ENCODE results near the gene CYB5A.

Gene CYB5A

DNA sequence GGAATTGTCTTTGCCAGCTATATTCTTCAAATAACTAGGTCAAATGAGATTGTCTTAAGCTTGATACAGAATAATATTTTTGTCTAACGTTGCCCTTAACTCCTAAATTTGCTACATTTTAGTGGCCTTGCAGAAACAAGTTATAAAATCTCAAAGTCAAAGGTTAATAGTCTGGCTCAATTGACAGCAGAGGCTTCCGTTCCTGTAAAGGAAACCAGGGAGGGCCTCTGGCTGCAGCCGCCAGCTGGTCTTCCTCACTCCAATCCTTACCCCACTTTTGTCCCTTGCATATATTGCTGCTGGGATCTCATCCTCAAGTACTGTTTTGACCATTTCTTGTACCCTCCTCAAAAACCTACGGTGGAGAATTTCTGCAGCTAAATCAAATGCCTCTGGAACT, 17.1 kb downstream of the CYB5A start:
- FAIRE-seq: no peak

DNA sequence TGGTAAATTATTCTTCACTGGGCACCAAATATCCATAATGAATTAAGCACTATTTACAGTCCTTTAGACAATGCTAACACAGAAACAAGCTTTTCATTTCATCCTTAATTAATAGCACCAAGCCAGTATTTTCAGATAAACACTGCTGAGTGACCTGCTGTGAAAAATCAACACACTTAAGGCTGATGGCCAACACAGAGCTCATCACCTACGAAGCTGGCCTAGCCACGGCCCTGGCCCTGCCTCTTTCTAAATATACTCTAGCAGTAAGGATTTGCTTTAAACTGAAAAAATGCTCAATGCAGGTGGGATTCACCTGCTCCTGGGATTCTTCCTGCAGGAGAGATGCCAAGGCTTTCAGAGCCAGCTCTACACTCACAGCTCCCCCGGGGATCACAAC, 18.4 kb downstream of the CYB5A start:
- FAIRE-seq: no peak

DNA sequence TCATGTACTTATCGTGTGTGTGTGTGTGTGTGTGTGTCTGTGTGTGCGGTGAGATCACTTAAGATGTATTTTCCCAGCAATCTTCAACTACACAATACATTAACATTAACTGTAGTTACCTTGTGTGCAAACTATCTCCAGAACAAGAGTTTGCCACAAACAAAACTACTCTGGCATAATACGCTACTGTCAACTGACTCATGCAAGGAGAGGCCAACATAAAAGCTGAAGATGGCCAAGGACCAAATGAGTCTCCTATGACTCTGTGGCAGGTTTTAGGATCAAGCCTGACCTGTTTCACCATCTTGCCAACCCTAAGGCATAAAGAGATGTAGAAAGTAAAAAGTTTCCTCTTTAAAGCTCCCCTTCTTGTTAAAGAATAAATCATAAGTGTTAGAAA, 20.1 kb downstream of the CYB5A start:
- no peak for FAIRE-seq

DNA sequence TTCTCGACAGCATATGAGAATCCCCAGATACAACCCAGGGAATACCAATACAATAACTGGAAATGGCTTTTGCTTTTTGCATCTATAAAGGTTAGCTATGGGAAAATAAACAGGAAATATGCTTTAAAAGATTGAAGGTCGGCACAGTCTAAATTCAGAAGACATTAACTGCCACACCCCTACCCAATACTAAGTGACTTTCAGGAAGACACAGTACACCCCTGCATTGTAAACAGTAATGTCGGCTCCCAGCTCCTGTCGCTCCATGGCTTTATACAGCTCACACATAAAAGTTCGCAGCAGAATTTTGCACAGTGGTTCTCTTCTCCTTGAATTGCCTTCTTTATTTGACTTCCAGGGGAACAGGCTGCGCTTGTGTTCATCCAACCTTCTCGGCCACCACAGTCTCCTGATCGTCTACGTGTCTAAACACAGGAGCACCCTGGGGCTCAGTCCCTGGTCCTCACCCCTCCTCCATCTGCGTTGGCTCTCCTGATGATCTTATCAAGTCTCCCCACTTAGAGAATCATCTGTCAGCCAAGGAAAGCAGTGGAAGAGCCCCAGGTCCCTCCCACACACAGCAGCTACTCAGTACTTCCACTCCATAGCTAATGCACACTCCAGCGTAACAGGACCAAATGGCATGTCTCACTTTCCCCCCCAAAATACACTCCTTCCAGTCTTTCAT, 22.7 kb downstream of the CYB5A start:
- no peak for FAIRE-seq

DNA sequence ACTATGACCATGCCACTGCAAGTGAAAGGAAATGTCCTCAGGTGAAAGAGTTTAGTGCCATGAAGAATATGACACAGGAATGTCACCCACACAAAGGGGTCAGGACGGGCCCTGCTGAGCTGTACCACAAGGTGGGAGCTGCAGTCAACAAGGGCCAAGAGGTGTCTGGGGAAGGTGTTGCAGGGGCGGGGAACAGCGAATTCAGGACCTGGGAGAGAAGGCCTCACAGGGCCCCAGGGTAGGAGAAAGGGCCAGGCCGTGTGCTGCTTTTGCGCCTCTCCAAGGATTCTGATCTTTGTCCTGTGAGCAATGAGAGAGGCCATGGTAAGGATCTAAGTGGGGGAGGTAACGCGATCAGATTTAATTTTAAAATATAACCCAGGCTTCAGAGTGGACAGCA, 23.6 kb downstream of the CYB5A start:
- FAIRE-seq: no peak

DNA sequence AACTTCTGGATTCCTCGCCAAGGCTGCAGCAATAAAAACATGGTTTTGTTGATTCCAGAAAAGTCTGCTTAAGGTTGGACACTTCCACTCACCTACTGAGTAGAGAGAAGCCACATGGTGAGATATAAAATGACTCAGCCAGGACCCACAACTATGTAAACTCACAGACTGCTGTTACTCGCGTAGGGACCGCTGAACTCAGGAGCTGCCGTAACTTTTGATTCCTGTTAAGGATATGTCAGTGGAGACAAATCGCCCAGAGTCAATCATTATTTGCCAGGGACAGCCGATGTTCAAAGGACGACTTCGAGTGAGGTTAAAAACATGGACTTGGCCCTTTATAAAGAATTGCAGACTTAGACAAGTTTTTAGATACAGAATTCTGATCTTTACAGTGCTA, 25.6 kb downstream of the CYB5A start:
- FAIRE-seq: no peak

DNA sequence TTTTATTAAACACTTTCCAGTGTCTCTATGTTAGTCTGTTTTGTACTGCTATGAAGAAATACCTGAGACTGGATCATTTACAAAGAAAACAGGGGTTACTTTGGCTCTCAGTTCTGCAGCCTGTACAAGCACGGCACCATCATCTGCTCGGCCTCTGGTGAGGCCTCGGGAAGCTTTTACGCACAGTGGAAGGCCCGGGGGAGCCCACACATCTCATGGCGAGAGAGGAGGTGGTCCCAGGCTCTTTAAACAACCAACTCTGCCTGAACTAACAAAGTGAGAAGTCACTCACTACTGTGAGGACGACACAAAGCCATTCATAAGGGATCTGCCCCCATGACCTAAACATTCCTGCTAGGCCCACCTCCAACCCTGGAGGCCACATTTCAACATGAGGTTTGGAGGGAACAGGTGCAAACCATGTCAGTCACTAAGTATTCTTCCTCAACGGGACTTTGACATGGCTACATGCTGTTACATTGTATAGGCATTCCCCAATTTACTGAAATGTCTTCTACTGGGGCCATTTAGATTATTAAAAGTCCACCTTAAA, 26.1 kb downstream of the CYB5A start:
- no peak for FAIRE-seq

DNA sequence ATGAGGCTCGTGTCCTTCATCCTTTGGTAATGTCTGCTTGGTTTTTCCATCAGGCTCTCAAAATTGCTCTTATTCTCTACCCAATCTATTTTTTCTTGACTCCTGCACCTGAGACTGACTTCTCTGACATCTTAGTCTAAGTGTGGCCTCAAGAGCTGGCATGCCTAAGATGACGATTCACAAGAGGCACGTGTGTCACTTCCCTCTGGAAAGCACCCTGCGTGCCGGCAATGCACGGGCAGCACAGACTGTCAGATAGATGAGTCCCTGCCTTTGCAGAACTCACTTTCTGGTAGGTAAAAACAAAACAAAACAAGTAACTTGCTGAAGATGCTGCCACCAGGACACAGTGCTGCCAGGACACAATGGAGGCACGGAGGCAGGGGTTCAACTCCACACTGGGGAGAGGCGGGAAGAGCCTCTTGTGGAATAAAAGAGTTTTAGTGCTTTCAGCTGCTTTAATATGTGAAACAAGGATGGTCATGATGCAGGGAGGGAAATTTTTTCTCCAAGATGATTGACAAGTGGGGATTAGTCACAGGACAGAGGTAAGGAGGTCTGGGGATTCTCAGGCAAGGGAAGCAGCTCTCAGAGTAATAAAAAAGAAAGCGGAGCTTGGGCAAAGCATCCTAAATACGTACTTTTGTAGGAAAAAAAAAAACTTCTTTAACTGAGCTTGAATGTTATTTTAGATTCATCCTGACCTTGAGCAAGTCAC, 27.3 kb downstream of the CYB5A start:
- no peak for FAIRE-seq

DNA sequence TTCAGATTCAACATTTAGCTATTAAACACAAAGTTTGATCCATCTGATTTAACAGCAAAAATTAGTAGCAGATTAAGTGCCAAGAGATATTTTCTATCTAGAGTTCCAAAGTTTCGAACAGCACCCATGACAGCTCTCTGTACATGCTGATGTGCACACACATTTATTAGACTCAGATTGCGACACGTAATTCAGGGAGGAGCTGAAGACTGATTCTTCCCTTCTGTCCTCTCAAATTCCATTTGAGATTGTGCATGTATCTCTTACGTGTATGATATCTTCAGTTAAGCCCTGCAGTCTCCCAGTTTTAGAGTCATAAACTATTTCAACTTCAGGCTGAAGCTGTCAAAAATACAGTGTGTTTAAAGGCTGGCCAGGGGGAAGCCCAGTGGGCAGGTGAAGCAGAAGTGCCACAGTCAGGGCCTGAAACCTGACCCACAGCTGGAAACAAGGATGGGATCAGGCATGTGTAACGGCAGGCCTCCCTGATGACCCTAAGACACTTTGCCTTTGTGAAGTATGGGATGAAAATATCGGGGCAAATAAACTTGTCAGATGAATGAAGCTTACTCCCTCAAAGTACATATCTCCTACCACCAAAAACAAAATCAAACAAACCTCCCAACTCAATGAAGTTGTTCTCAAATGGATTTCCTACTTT, 30.6 kb downstream of the CYB5A start:
- FAIRE-seq: no peak

DNA sequence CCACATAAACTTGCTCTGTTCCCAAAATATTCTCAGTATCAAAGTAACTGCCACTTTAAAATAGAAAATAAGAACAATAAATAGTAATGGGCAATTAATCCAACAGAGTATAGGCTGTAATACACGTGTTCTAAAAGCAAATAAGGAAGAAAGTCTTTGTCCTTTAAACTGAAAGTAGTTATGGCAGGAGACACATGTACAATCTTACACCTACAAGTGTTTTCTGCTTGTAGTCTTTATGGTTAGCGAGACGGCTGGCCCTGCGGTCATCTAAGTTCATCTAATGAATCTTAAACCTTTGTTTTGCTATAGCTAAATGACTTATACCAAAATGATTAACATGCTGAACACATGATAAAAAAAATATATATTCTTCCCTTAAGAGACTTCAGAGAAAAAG, 32.4 kb downstream of the CYB5A start:
- FAIRE-seq: no peak

DNA sequence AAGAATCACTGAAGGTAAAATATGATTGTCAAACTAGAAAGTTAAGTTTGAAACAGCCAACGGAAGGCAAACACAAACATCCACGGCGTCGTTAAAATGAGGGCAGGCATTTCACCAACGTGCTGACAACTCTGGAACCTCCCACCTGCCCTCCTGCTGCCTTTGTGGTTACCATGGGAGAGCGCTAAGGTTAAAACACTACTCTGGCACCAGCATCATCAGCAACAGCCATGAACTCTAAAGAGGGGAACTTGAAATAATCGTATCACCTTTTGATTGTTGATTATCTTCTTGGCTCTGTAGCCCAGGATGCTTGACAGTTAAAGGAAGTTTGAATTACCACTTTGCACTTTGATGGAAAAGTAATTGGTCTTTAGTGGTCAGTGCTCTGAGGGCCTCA, 34.7 kb downstream of the CYB5A start:
- FAIRE-seq: no peak

DNA sequence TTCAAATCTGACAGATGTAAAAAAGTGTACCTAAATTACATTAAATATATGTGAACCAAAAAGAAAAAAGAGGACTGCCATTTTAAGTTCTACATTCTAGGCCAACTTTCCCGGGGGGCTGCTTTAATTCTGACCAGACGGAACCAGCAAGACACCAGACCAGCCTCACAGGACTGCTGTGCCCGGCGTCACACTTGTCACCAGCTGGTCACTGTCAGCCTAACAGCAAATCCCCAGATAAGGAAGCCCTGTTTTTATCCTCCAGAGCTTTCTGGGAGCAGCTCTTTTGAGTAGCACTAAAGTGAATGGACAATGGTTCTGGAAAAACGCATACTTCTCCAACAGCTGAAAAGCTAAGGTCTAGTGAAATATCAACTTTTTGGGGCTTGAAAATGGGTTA, 35.6 kb downstream of the CYB5A start:
- no peak for FAIRE-seq

DNA sequence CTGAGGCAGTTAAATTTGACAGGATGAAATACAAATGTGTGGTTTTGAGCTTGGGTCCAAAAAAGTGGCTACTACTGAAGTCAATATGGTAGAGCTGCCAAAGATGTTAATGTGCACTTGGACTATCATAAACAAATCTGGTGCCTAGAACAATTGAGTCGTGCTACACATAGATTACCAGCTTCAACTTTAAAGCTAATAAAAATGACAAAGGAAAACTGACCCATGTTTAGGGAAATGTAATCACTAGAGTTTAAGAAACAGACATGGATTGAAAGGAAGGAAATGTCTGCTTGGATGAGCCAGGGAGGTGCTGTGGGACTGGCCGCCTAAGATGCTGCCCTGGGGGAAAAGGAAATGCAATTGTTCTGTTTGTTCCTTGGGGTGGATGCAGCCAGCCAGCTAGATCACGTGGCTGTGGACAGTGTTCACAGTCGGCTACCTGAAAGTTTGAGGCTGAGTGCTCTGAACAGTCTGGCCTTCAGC, 36.6 kb downstream of the CYB5A start:
- no peak for FAIRE-seq

DNA sequence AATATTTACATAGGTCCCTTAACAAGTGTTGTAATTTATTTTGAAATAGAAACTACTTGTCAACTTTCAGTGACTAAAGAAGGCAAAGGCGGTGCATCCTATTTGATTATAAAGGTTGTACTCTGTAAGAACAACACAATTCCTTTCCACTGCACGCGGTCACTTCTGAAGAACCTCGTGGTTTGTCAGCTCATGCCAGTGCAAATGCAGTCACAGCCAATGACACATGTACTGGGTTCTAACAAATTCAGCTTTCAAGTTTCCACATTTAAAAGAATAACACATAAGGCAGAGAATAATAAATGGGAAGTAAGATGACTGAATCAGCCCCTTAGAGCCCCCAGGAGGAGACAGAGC, 39.7 kb downstream of the CYB5A start:
- no peak for FAIRE-seq

DNA sequence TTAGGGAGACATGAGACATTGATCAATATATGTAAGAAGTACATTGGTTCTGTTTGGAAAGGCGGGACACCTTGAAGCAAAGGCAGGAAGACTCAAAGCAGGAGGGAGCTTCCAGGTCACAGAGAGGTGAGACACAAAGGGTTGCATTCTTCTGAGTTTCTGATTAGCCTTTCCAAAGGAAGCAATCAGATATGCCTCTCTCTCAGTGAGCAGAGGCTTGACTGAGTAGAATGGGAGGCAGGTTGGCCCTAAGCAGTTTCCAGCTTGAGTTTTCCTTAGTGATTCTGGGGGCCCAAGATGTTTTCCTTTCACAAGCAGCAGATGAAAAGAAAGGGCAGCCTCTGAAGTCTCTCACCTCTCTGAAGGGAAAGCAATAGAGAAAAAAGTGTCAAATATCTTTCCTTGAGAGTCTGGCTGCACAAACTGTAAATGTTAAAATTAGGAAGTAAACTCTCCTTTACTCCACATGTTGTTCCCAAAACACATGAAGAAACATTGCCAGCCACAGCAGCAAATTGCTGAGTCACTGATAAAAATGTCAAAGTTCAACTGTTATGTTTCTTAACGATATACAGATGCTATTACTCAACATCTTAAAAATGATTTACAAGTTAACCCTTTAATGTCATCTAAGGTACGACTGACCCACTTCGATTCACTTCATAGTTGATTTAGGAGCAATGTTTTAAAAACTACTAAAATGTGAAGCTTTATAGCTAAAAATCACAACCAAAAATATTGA, 40.3 kb downstream of the CYB5A start:
- FAIRE-seq: no peak

DNA sequence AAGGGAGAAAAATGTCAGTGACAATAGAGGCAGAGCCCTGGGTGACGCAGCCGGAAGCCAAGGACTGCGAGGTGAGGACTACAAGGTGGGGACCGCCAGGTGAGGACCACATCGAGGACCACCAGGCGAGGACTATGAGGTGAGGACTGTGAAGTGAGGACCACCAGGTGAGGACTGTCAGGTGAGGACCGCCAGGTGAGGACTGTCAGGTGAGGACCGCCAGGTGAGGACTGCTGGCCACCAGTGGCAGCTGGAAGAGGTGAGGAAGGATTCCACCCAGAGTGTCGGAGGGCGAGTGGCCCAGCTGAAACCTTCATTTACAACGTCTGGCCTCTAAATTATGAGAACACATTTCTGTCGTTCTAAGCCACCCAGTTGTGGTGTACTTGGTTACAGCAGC, 41.6 kb downstream of the CYB5A start:
- no peak for FAIRE-seq

DNA sequence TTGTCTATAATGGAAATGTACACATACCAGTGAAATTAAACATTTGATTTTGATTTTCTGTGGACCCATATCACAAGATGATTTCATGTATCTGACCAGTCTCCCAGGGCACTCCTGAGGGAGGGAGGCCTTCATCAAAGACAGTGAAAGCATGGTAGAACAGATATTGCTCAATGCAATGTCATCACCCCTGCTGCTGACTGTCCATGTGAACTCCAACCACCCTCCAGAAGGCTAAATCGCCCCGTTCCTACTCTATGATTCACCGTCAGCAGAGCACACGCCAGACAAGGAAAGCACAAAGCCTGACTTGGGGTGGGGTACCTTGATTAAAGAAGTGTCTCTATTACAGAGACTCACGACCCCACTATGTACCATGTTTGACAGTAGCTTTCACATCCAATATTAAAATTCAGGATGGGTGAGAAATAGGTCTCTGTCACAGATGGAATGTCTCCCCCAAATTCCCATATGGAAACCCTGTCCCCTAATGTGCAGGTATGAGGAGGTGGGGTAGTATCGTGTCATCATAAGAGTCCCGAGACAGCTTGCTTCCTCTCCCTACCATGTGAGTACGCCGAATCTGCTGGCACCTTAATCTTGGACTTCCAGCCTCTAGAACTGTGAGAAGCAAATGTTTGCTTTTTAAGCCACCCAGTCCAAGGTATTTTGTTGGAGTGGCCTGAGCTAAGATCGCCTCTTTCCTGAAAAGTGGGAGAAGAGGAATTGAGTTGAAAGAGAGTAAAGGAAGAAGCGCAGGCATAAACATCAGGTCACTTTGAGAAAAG, 42.4 kb downstream of the CYB5A start:
- FAIRE-seq: no peak

DNA sequence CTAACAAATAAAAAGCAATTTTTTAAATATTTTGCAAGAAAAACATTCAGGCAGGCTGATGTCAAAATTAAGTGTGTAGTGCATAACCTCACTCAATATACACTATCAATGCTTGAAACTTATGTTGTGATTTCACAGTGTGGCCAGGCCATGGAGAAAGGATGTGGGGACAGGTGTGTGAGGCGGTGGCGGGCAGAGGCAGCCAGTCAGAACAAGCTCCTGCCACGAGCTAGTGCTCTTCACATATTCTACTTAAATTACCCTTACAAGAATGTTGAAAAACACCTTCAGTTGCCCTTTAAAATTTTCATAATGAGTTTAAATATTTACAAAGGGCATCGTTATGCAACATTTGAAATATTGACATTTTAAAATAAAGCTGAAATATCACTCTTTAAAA, 43.2 kb downstream of the CYB5A start:
- no peak for FAIRE-seq

DNA sequence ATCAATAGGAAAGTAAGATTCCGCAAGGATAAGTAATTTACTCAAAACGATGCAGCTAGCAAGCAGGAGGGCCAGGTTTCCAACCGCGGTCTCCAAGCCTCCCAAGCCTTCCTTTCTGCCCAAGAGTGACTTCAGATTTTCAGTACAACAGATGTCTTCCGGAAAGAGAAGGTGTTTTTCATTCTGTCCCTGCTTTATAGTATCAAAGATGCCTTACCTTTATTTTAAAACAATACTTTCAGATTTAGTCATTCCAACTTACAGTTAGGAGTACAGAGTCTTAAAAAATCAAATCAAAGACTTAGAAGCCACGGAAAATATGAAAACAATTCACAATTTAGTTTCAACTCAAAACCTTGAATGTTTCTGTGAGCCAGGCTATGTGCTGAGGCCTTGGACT, 43.6 kb downstream of the CYB5A start:
- FAIRE-seq: no peak

DNA sequence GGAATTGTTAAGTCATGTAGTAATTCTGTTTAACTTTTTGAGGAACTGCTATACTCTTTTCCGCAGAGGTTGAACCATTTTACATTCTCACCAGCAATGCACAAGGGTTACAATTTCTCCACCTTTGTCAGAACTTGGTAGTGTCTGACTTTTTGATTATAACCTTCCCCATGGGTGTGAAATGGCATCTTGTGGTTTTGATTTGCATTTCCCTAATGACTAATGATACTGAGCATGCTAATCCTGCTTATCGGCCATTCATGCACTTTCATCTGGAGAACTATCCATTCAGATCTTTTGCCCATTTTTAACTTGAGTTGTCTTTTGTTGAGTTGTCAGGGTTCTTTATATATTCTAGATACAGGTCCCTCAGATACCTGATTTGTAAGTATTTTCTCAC, 47.2 kb downstream of the CYB5A start:
- FAIRE-seq: no peak

DNA sequence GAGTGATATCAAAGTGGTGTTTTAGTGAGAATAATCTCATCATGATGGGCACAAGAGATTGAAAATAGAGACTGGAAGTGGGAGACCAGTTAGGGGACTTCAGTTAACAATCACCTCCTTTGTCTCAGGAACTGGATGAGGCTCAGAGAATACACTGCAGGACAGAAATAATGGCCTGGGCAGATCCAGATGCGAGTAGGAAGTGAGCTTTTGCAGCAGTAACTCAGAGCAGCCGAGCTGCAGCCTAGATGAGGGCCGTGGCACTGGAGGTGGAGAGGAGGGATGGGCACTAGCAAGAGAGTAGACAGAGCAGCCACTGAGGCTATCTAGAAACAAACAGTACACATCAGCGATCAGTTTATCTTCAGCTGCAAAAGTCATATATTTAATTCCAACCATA, 48.6 kb downstream of the CYB5A start:
- no peak for FAIRE-seq

DNA sequence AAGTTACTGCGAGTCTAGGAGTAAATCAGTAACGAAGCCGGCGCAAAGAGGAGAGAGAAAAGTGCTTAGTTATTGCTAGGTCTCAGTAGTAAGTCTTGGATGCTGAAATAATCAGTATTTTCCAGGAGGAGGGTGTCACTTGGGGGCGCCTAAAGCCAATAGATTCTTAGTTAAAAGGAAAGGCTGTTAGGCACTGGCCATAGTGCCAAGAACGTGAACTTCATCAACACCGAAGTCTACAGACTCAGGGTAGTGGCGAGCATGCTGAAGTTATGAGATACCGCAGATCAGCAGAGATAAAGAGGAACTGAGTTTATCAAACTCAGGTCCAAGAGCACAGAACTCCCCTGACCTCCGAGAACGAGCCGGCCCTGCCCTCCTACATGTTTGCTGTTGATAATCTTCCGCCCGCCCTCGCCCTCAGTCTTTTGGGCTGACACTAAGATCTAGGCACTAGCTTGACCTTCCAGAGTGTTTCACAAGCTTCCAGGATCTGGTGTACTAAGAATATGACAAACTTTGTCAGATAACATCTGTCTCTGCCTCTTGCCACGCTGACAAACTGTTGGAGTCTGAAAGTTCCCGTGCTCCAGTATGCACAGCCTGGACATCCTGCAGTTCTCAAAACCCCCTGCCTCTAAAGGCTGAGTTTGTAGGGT, 49.2 kb downstream of the CYB5A start:
- no peak for FAIRE-seq
